Esophagus (tissue), 2 donors: Measurements from ENCODE around the gene OR9I1. TPM values are rescaled to one million over a fixed set of nuclear protein-coding genes. Genes with fewer than 3 reads are reported as not detected.

ENCODE experiments used
- H3K27ac ChIP-seq, 2 donors: one replicate each; pipeline ENCODE4 v1.5.1; 2013; ENCODE audit warnings: low read depth in 2 of 2, mild to moderate bottlenecking in 2 of 2, inconsistent platforms in 1 of 2, low read length in 1 of 2, moderate library complexity in 1 of 2
- H3K27me3 ChIP-seq, 2 donors: one replicate each; pipeline ENCODE4 v1.6.1; 2013; ENCODE audit warnings: low read length in 2 of 2, control low read depth in 1 of 2, mild to moderate bottlenecking in 1 of 2; ENCODE audit not compliant: insufficient read depth in 2 of 2, control insufficient read depth in 1 of 2
- H3K36me3 ChIP-seq, 2 donors: one replicate each; pipeline ENCODE4 v1.6.1; 2013; ENCODE audit warnings: low read length in 1 of 2; ENCODE audit not compliant: control insufficient read depth in 2 of 2, insufficient read depth in 2 of 2
- H3K4me1 ChIP-seq, 2 donors: one replicate each; pipeline ENCODE4 v1.6.1; 2013; ENCODE audit warnings: low read length in 1 of 2; ENCODE audit not compliant: control insufficient read depth in 2 of 2, insufficient read depth in 2 of 2
- H3K4me3 ChIP-seq, 2 donors: one replicate each; pipeline ENCODE4 v1.5.1; 2013; ENCODE audit warnings: low read length in 2 of 2, mild to moderate bottlenecking in 2 of 2, low read depth in 1 of 2, moderate library complexity in 1 of 2
- H3K9me3 ChIP-seq, 2 donors: one replicate each; pipeline ENCODE4 v1.6.1; 2013; ENCODE audit warnings: mild to moderate bottlenecking in 2 of 2, low read depth in 1 of 2, low read length in 1 of 2, moderate library complexity in 1 of 2; ENCODE audit not compliant: control insufficient read depth in 2 of 2, insufficient read depth in 1 of 2
- WGBS, 2 donors: extraction: QIAGEN DNeasy Blood & Tissue Kit; methylation state at CpG; one replicate each; pipeline ENCODE4 v1.1.7; 2013; 5-methylcytosine and 5-hydroxymethylcytosine counted together
- polyA plus RNA-seq, 2 donors: library from polyadenylated mRNA; stranded (reverse); fragments of 200-250 nt; gene quantifications; one replicate each; pipeline ENCODE4 v1.2.3, GENCODE V29; 2013
- donor health status: healthy with polysubstance abuse.
- donor health status: Bipolar disorder and iron deficiency.

OR9I1 gene, protein sequence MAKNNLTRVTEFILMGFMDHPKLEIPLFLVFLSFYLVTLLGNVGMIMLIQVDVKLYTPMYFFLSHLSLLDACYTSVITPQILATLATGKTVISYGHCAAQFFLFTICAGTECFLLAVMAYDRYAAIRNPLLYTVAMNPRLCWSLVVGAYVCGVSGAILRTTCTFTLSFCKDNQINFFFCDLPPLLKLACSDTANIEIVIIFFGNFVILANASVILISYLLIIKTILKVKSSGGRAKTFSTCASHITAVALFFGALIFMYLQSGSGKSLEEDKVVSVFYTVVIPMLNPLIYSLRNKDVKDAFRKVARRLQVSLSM
- not detected for polyA plus RNA-seq

GRCh38 chr11:58125469-58125868 lies at the start of gene OR9I1:
Gene OR9I1 (minus strand): TSS chr11:58125530. CDS start chr11:58119444, 6,086 bp downstream.
- Histone ChIP-seq H3K4me3 (no peak within 1 kb of the TSS), H3K27me3 (no peaks in the 10 kb centered on the region), H3K36me3 (no peaks in the 10 kb centered on the region), H3K9me3 (no peaks in the 10 kb centered on the region), H3K27ac (no peak within 1 kb of the TSS), H3K4me1 (no peaks in the 10 kb centered on the region)
- WGBS, 2 donors = 56% methylated on average over 4 of the region's 4 CpGs

DNA sequence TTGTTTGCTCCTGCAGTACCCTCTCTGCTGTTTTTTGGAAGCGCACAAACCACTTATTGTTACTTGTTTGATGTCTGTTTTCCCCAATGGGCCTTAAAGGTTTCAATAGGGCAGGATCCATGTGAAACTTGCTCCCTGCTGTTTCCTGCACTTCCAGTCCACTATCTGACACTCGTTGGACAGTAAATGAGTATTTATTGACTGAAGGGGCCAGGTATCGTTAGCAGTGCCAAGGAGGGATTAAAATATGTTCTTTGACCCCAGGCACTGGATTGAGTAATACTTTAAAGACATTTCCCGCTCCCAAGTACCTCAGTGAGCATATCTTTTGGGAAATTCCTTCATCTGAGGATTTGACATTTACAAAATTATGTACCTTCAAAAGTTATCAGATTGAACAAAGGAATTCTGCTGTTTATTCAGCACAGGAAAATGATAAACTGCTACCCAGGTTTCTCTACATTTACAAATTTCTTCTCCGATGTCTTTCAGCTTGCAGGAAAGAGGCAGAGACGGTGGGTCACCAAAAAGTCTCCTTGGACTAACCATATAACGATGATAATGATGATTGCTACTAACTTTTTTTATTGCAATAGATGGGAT lies 40.3 kb upstream of the OR9I1 start:
- Histone ChIP-seq H3K27me3 (no peaks in the 10 kb centered on the region), H3K9me3 (no peaks in the 10 kb centered on the region), H3K36me3 (no peaks in the 10 kb centered on the region), H3K27ac (peak overlapping the region in 1 of 2 donors; percentile 18), H3K4me1 (peaks cover 0 to 2% of the 10 kb centered on the region in 2 donors), H3K4me3 (no peak overlapping the region)
- 47 to 52% methylated on average over 7 of the region's 7 CpGs for WGBS, 2 donors

DNA sequence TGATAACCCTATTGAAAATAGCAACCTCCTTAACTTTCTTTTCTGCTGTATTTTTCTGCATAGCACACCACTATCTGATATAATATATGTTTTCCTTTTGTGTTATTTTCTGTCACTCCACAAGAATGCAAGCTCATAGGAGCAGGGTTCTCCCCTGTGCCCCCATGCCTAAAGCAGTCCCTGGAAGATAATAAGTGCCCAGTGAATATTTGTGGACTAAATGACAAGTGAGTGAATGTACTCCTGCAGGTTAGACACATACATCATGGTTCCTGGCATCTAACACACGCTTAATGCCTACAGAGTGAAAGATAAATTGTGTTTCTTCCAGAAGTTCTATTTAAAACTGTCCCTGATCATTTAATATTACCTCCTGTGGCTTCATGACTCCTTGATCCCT lies 39.7 kb upstream of the OR9I1 start:
- Histone ChIP-seq H3K4me1 (peaks cover 0 to 2% of the 10 kb centered on the region in 2 donors), H3K36me3 (no peaks in the 10 kb centered on the region), H3K27ac (no peak overlapping the region), H3K4me3 (no peak overlapping the region), H3K27me3 (no peaks in the 10 kb centered on the region), H3K9me3 (no peaks in the 10 kb centered on the region)
- 35 to 41% methylated on average over 1 of the region's 1 CpG for WGBS, 2 donors

- Histone ChIP-seq H3K9me3 (no peaks in the 10 kb centered on the region), H3K4me1 (peaks cover 0 to 2% of the 10 kb centered on the region in 2 donors), H3K36me3 (no peaks in the 10 kb centered on the region), H3K27ac (peak overlapping the region in 1 of 2 donors; percentile 28), H3K27me3 (no peaks in the 10 kb centered on the region), H3K4me3 (no peak overlapping the region)
- WGBS, 2 donors = 63 to 73% methylated on average over 4 of the region's 4 CpGs
These were observed 39.1 kb upstream of the OR9I1 start for GRCh38 chr11:58164389-58164788.

DNA sequence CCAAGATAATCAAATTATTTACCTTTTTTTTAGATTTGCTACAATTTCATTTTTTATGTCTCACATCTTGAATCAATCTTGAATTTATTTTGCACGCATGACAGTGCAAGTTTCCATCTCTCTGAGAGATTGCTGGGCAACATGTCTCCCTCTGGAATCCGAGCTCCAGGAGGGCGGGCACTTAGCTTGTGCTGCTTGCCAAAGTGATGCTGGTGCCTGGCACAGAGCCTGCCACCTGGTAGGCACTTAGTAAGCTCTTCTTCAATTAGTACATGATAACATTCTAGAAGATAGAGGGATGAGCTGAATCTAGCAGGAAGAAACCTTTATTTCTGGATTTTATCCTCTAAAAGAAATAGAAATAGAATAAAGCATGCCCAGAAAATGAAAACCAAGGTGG lies 27.5 kb upstream of the OR9I1 start:
- Histone ChIP-seq H3K9me3 (no peaks in the 10 kb centered on the region), H3K27me3 (no peaks in the 10 kb centered on the region), H3K4me3 (no peak overlapping the region), H3K27ac (no peak overlapping the region), H3K4me1 (no peaks in the 10 kb centered on the region), H3K36me3 (no peaks in the 10 kb centered on the region)
- WGBS, 2 donors = 58 to 67% methylated on average over 3 of the region's 3 CpGs

GRCh38 chr11:58142761-58143160 lies 17.4 kb upstream of the OR9I1 start:
- H3K4me3 ChIP-seq = no peak overlapping the region
- no peaks in the 10 kb centered on the region for H3K9me3 ChIP-seq
- no peaks in the 10 kb centered on the region for H3K4me1 ChIP-seq
- 60 to 65% methylated on average over 1 of the region's 1 CpG for WGBS, 2 donors
- H3K27ac ChIP-seq = no peak overlapping the region
- no peaks in the 10 kb centered on the region for H3K36me3 ChIP-seq
- H3K27me3 ChIP-seq = no peaks in the 10 kb centered on the region

- Histone ChIP-seq H3K4me1 (no peaks in the 10 kb centered on the region), H3K36me3 (no peaks in the 10 kb centered on the region), H3K4me3 (no peak overlapping the region), H3K27me3 (no peaks in the 10 kb centered on the region), H3K27ac (no peak overlapping the region), H3K9me3 (no peaks in the 10 kb centered on the region)
- 81 to 95% methylated on average over 1 of the region's 1 CpG for WGBS, 2 donors
These were observed 9.8 kb upstream of the OR9I1 start for GRCh38 chr11:58135171-58135570.

DNA sequence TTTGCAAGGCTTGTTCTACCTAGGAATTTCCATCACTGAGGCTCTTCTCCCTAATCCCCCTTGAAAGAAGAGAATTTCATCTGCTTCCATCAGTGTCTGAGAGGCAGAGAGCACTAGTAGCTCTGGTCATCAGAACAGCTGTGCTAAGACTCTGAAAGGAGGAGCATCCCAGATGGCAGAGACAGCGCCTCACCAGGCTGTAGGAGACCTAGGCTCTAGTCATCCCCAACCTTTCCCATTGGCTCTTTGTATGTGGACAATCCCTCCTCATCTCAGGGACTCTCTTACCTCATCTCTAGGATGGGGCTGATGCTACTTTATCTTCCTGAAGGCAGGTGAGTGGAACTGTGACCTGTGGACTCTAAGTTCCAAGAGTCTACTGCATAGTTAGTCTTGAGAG lies 8.8 kb upstream of the OR9I1 start:
- Histone ChIP-seq H3K4me3 (no peak overlapping the region), H3K4me1 (no peaks in the 10 kb centered on the region), H3K27ac (no peak overlapping the region), H3K36me3 (no peaks in the 10 kb centered on the region), H3K9me3 (no peaks in the 10 kb centered on the region), H3K27me3 (no peaks in the 10 kb centered on the region)
- 87 to 95% methylated on average over 1 of the region's 1 CpG for WGBS, 2 donors

DNA sequence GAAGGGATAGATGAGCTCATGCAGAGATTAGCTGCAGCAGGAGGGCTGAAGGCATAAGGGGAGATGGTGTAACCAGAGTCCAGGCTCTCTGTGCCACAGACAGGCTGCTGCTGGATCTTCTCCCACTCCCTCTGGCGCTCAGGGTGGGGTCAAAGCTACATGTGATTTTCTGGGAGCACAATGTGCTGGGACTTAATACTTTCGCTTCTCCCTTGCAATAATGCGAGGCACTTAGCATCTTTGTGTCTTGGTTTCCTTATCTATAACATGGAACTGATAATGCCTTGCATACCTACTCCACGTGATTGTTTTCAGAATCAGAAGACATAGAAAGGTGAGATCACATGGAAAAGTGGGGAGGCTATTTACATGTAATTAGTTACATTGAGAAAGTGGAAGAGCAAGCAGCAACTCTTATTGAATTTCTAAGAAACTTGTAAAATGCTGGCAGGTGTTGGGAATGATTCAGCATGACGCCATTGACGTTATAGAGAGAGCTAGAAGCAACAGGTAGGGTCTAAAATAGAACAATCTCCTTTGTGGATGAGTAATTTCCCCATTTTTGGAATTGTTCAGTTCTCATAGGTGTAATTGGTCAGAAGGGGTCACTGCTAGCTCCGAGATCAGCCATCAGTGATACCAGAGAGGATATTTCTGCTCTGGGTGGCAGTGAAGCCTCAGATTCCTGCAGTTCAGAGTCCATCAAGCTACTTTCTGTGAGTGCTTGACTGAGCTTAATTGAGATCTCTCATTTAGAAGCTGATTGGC lies 8.2 kb upstream of the OR9I1 start:
- Histone ChIP-seq H3K4me1 (no peaks in the 10 kb centered on the region), H3K36me3 (no peaks in the 10 kb centered on the region), H3K27ac (no peak overlapping the region), H3K4me3 (no peak overlapping the region), H3K27me3 (no peaks in the 10 kb centered on the region), H3K9me3 (no peaks in the 10 kb centered on the region)
- WGBS, 2 donors = 48 to 60% methylated on average over 7 of the region's 7 CpGs
